GM12872 (cell line): ENCODE results near the gene ASB7.

Source experiments
- TF ChIP-seq, protein P1 (sequence below): IDR thresholded peaks from 3 replicates; pipeline ENCODE4 v1.5.1; 2011; ENCODE audit warnings: low read depth, mild to moderate bottlenecking, low read length, moderate library complexity; ENCODE audit not compliant: insufficient read depth

ASB7 gene

GRCh38 chr15:100686725-100687473 is 84.5 kb downstream of the ASB7 start:
- TF ChIP-seq, protein P1, sequence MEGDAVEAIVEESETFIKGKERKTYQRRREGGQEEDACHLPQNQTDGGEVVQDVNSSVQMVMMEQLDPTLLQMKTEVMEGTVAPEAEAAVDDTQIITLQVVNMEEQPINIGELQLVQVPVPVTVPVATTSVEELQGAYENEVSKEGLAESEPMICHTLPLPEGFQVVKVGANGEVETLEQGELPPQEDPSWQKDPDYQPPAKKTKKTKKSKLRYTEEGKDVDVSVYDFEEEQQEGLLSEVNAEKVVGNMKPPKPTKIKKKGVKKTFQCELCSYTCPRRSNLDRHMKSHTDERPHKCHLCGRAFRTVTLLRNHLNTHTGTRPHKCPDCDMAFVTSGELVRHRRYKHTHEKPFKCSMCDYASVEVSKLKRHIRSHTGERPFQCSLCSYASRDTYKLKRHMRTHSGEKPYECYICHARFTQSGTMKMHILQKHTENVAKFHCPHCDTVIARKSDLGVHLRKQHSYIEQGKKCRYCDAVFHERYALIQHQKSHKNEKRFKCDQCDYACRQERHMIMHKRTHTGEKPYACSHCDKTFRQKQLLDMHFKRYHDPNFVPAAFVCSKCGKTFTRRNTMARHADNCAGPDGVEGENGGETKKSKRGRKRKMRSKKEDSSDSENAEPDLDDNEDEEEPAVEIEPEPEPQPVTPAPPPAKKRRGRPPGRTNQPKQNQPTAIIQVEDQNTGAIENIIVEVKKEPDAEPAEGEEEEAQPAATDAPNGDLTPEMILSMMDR = no peak

- TF ChIP-seq, protein P1 = no peak
Observed at GRCh38 chr15:100687582-100688141, 85.3 kb downstream of the ASB7 start.

DNA sequence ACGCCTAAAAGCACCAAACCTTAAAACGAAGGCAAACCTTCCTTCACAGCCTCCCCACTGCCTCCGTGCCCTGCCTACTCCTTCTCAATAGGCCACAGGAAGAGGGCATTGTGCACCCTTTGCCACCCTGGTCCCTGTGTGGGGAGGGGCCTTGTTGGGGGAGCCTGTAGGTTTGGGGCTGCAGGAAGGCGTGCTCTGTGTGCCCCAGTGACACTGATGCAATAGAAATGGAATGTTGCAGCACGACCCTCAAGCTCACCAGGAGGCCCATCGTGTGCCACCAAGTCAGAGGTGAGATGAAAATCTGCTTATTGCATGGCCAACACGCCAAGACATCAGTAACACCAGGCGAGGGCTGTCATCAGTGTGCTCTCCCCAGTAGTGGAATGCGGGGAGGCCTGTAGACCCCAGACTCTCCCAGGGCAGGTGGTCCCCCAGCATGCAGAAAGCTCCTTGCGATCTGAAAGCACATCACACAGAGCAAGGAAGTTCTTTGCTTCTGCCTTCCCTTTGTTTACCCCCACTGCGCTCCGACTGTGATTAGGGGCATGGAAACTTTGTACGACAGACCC is 86.2 kb downstream of the ASB7 start:
- TF ChIP-seq, protein P1 = no peak

- TF ChIP-seq, protein P1 = no peak
Observed at GRCh38 chr15:100689131-100689899, 86.9 kb downstream of the ASB7 start.

DNA sequence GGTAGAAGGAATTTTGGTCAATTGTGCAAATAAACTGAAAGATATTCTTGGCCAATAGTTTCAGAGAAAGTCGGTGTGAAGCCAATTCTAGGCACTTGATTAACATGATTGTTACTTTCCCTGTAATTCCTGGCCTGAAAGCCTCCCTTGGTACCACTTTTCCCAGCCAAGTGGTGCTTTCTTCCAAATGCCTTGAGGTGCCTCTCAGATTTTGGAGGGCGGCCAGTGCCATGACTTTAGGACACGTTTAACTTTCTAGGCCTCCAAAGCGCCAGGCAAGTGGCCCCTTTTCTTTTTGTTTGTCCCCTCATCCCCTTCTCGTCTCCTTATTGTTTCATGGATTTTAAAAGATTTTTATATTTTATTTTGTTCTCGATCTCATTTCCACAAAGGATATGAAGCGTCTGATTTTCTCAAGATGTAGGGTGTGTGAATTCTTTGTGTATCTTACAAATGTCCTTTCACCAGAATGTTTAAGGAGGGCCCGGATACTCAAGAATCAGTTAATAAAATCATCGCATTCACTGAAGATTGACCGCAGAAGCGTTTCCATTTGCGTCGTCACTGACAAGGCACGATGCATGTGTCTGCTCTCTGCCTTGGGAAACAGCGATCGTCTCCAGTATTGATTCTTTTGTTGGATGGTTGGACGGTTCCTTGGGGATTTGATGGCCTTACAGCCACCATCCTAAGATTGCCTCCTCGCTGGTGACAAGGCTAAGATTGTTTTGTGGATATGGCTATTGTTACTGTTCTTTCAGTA is 87.8 kb downstream of the ASB7 start:
- TF ChIP-seq, protein P1 = no peak

- TF ChIP-seq, protein P1 = no peak
Observed at GRCh38 chr15:100690795-100691158, 88.4 kb downstream of the ASB7 start.

DNA sequence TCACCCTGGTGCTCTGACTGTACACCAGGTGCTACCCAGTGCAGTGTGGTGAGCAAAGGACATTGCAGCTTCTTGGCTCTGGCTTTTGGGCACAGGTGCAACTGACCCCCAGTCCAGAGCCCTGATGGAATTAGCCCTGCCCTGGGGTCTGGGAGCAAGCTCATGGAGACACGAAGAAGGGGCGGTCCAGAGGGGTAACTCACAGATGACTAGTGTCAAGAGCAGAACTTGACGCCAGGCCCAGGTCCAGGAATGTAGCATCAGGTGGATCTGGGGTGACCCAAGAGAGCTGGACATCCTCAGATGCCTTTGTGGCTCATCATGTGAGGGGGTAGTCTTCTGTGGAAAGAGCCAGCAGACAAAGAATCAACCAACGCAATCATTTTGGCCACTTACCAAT is 88.9 kb downstream of the ASB7 start:
- TF ChIP-seq, protein P1 = no peak
